Uterus (tissue), 2 donors: ENCODE measurements around the gene VIPR2.

Source experiments
- POLR2A ChIP-seq, 2 donors: fragments of 450-650 bp; IDR thresholded peaks; one replicate each; pipeline ENCODE4 v1.6.1; 2016; ENCODE audit warnings: antibody characterized with exemption in 2 of 2, mild to moderate bottlenecking in 1 of 2, moderate library complexity in 1 of 2
- TF ChIP-seq, protein P1 (sequence below), 4 experiments: fragments of 200-600 bp in 2 of 4; fragments of 450-650 bp in 2 of 4; sonication (generic) in 2 of 4; IDR thresholded peaks; one replicate each; pipeline ENCODE4 v1.5.1; 2016 to 2019; ENCODE audit warnings: antibody characterized with exemption in 4 of 4, mild to moderate bottlenecking in 2 of 4, moderate library complexity in 1 of 4

DNA sequence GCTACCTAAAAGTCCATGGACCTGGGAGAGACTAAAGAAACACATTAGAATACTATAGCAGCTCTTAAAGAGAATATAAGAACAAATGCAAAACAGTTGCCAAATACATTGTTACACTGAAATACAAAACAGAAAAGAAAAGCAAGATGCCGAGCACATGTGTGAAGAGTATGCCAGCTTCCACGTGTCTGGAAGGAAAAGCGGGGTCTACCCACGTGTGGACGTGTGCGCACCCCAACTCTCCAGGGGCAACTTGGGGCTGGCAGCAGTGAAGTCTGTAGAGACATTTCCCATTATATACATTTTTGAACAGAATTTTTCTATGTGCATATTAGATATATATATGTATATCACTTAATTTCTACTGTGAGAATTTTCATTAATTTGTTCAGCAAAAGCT, 6.2 kb downstream of the VIPR2 start:
- TF ChIP-seq, protein P1, sequence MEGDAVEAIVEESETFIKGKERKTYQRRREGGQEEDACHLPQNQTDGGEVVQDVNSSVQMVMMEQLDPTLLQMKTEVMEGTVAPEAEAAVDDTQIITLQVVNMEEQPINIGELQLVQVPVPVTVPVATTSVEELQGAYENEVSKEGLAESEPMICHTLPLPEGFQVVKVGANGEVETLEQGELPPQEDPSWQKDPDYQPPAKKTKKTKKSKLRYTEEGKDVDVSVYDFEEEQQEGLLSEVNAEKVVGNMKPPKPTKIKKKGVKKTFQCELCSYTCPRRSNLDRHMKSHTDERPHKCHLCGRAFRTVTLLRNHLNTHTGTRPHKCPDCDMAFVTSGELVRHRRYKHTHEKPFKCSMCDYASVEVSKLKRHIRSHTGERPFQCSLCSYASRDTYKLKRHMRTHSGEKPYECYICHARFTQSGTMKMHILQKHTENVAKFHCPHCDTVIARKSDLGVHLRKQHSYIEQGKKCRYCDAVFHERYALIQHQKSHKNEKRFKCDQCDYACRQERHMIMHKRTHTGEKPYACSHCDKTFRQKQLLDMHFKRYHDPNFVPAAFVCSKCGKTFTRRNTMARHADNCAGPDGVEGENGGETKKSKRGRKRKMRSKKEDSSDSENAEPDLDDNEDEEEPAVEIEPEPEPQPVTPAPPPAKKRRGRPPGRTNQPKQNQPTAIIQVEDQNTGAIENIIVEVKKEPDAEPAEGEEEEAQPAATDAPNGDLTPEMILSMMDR (IDR thresholded peaks at IDR 0.05): no peak
- TF ChIP-seq POLR2A (IDR thresholded peaks at IDR 0.05): no peak
